Activated CD4-positive, alpha-beta T cell treated with anti-CD3 and anti-CD28 coated beads, Interleukin-2, amount 50 U/mL, for 4 hours (primary cell): ENCODE results near the gene UBQLN3.

Experiments used
- DNase-seq, 2 experiments: peaks; one replicate each; pipeline ENCODE4 v3.0.0-alpha.2; 2020

The UBQLN3 gene

GRCh38 chr11:5504403-5504921 is 5.3 kb downstream of the UBQLN3 start:
- DNase-seq, result no peak

- DNase-seq, result no peak
Measured at GRCh38 chr11:5500393-5500801, 9.4 kb downstream of the UBQLN3 start.

GRCh38 chr11:5499671-5500070 is 10.1 kb downstream of the UBQLN3 start:
- no peak for DNase-seq

GRCh38 chr11:5489576-5490357 is 20.0 kb downstream of the UBQLN3 start:
- no peak for DNase-seq

- DNase-seq, result no peak
Measured at GRCh38 chr11:5488798-5489399, 20.9 kb downstream of the UBQLN3 start.

- no peak for DNase-seq
Measured at GRCh38 chr11:5488385-5488784, 21.4 kb downstream of the UBQLN3 start, which contains the start of gene OR52D1. OR52D1 (plus strand) TSS chr11:5488685; CDS start chr11:5488707, 22 bp downstream.

- DNase-seq, result no peak
Measured at GRCh38 chr11:5486421-5486820, 23.3 kb downstream of the UBQLN3 start.

GRCh38 chr11:5486003-5486402 is 23.8 kb downstream of the UBQLN3 start:
- no peak for DNase-seq

GRCh38 chr11:5476186-5476819 is 33.5 kb downstream of the UBQLN3 start:
- peak; percentile 1 to 2 for DNase-seq

- no peak for DNase-seq
Measured at GRCh38 chr11:5473921-5474320, 35.8 kb downstream of the UBQLN3 start.

GRCh38 chr11:5467527-5467926 is 42.2 kb downstream of the UBQLN3 start:
- DNase-seq, result no peak

- no peak for DNase-seq
Measured at GRCh38 chr11:5460983-5461621, 48.7 kb downstream of the UBQLN3 start.
